Right ventricle myocardium superior (tissue), 1 donor: ENCODE measurements around the gene CD247. TPM values are rescaled to one million over a fixed set of nuclear protein-coding genes. Genes with fewer than 3 reads are reported as not detected.

Experiments used
- ATAC-seq: fragments of 200-7000 bp; cut with Tn5 transposase; one replicate; pipeline ENCODE4 v1.9.1; 2020; ENCODE audit warnings: mild to moderate bottlenecking; ENCODE audit not compliant: poor library complexity
- DNase-seq: peaks from one replicate; pipeline ENCODE4 v3.0.0-alpha.2; 2020
- intact Hi-C: fragments of 100-400 bp; cut with DNase I; formaldehyde crosslinking; loops from one replicate; pipeline ENCODE4 v1.11.2; 2022
- total RNA-seq: library from RNA; stranded (reverse); fragmentation: NEBNext Ultra II Directional; extraction: Animal tissue kit (Norgen Biotek cat#: 25700); gene quantifications from one replicate; pipeline ENCODE4 v1.2.1, GENCODE V29; 2021
- donor health status: DM: no; HTN: yes; CAD: no; lungs with severe emphysema.

The CD247 gene
- total RNA-seq, 1 donor from 2014 or later = 0.54 TPM

DNA sequence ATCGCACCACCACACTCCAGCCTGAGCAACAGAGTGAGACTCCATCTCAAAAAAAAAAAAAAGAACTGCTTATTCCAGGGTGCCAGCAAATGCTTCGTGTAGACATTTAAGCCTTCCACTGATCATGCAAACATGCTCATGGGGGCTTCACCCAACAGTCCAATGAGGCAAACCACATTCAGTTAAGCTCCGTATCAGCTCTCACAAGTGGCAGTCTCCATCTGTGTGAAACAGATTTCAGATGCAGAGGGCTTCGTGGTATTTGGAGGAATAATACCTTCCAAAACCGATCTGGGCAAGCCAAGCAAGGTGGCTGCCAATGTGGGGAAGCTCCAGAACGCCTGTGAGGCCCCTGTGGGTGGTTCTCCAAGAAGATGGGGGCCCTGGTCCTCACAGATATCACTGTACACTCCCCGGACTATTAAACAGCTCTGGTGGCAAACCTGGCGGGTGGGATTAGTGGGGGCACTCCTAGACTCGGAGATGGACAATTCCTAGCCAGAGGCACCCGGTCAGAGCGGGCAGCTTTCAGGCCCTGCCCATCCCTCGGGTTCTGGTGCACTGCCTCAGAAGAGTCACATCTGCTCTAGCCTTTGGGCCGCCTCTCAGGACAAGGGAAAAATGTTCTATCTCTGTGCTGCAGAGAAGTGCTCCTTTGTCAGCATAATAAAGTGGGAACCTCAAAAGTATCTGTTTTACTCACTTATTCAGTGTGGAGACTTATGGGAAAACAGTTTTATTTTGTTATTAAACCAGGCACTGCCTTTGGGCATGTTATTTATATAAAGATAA is 25.1 kb upstream of the CD247 start:
- intact Hi-C loops = no loop called here
- DNase-seq (no peak), ATAC-seq (peak; percentile 23)

DNA sequence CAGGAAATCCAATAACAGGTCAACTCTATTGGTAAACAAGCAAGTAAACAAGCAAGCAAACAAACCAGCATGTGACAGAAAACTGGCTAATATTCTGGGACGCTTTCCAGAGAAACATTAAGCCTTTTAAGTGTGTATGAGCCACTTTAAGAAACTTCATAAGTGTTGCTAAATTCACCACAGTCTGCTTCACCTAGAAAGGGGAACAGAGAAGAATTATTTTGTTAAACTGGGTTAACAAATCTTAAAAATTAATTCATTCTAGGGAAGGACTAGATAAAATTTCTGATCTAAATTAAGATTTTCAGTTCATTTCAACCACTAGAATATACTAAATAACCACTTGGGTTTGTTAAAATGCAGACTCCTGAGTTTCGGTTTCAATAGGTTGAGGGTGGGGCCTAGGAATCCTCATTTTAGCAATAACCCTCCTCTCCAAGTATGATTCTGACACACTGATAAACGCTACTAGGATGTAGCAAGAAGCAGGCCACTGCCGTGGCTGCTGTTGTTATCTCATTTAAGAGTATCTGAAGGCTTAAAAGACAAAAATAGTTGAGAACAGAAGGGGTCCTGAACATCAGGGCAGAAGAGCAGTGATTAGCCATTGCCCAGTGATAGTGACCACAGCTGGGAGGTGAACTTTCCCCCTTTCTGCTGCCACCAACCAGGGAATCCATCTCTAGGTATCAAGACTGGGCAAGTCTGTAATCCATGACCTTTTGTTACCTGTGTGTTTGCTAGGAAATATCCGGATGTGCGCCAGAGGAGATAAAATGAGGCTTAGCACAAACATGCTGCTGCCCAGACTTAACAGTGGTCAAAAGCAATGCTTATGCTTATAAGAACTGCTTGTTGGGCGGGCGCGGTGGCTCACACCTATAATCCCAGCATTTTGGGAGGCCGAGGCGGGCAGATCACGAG is 24.0 kb upstream of the CD247 start:
- intact Hi-C loops = no loop called here
- DNase-seq = no peak
- ATAC-seq = no peak

DNA sequence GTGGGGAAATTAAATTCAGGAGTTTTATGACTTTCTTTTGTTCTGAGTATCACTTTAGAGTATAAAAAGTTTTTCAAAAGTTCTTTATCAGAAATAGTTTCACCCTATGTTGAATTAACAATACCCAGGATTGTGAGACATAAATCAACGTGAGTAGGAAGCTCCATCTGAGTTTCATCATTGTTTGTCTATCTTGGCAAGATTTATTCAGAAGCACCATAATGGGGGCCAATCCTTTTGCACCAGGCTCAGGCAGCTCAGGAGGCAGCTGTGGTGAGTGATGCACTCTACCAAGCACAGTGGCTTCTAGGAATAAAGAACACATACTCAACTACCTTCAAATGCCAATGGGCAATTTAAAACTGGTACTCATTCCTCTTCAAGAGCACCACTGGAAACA is 23.3 kb upstream of the CD247 start:
- intact Hi-C loops = no loop called here
- DNase-seq (no peak), ATAC-seq (no peak)

DNA sequence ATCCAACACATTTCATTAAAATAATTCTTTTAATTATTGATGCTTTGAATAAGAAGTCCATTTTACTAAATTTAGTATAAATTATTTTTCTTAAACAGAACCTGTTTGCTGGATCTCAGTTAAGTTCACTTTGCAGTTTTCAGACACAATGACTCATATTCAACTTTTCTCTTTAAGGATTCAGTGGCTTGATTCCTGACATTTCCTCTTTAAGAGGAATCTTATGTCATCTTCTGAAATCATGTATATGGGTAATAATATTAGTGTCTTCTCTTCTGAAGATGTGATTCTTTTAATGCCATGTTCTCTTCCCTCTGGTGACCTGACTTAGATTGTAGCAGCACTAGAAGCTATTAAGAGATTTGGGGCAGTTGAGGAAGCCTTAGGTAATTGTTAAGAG is 22.7 kb upstream of the CD247 start:
- DNase-seq = no peak
- ATAC-seq = no peak
- intact Hi-C loops = no loop called here

DNA sequence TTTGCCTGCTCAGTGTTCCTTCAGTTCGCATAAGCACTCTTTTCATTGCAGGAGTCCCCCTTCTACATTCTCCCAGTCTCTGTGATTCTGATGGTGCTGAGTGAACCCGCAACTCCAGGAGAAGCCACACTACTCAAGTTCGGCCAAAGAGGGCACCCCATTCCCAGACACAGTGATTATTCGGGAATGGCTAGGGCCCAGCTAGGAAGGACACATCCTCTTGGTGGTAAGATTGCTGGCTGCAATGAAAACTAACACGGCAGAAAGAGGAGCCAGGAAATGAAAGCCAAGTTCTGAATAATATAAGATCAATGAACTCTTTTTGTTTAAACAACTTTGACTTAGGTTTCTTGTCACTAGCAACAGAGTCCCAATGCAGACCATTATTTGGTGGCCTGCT is 20.3 kb upstream of the CD247 start:
- ATAC-seq (no peak), DNase-seq (no peak)
- intact Hi-C loops = loop anchor here (10.0 kb wide), 3 partner anchors 84 to 474 kb away; no protein-coding TSS in a partner anchor

DNA sequence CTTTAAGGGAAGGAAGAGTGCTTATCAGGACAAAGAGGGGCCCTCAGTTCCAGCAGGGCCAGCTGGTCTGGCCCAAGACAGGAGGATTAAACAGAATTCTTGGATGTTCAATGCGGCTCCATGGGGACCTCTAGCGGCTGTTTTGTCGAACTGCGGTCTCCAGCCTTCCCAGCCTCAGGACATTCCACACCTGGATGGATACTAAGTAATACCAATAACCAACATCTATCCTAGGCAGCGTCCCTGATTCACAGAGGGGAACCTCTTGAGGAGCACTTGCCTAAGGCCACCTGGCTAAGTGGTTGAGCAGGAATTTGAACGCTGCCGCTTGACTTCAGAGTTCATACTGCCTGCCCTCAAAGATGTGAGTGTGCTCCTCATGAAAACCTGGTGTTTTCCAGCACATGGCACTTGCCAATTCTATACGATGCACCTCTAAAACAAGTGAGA is 15.5 kb upstream of the CD247 start:
- ATAC-seq (peak; percentile 94), DNase-seq (peak; percentile 70)
- intact Hi-C loops = loop anchor here (5.0 to 10.0 kb wide), 4 partner anchors 79 to 469 kb away; no protein-coding TSS in a partner anchor

DNA sequence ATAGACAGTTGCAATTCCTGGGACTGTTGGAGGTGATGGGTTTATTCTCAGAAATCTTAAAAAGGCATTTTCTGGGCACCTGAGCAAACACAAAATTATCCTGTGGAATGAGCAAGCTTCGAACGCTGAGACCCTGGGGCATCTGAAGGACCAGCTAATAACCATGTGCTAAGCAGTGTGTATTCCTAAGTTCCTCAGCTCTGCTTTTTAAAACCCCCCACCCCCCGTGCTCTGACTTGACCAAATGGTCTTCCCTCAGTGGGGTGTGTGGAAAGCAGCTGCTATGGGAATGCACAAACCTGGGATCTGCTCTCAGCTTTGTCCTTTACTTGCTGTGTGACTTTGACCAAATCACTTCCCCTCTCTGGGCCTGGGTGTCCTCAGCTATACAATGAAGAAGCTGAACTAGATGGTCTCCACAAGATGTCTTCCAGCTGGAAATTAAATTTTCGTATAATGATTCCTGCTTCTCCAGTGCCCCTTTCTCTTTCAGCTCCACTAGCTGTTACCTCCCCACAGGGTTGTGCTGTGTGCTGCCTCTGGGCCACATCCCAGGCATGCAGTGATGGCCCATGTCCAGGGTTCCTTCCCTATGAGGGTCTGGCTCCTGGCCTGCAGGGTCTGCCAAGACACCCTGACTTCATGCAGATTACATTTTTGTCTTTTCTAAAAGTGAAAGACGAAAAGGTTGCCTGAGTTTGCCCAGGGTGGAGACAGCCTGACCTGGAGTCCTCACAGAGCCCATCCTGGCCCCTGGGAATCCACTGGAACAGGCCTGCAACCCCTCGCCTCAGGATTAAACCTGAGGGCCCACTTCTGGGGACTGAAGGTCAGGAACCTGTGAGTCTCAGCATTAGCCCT is 14.9 kb upstream of the CD247 start:
- DNase-seq (no peak), ATAC-seq (peak; percentile 66)
- intact Hi-C loops = loop anchor here (5.0 to 10.0 kb wide), 4 partner anchors 78 to 468 kb away; no protein-coding TSS in a partner anchor

DNA sequence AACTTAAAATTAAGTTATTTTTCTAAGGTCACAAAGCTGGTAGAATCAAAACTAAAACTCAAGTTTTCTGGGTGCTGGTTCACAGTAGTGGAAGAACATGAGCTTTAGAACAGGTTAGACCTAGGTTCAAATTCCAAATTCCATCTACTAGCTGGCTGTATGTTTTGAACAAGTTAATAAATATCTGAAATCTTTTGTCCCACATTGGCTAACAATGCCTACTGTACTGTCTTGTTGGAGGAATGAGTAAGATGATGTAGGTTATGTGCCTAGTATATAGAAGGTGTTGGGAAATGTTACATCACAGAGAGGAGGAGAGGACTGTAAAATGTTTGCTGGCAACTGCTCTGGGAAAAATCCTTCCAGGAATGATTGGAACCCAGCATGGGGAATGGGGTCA is 14.0 kb upstream of the CD247 start:
- DNase-seq (no peak), ATAC-seq (no peak)
- intact Hi-C loops = loop anchor here (5.0 to 10.0 kb wide), 4 partner anchors 78 to 468 kb away; no protein-coding TSS in a partner anchor

DNA sequence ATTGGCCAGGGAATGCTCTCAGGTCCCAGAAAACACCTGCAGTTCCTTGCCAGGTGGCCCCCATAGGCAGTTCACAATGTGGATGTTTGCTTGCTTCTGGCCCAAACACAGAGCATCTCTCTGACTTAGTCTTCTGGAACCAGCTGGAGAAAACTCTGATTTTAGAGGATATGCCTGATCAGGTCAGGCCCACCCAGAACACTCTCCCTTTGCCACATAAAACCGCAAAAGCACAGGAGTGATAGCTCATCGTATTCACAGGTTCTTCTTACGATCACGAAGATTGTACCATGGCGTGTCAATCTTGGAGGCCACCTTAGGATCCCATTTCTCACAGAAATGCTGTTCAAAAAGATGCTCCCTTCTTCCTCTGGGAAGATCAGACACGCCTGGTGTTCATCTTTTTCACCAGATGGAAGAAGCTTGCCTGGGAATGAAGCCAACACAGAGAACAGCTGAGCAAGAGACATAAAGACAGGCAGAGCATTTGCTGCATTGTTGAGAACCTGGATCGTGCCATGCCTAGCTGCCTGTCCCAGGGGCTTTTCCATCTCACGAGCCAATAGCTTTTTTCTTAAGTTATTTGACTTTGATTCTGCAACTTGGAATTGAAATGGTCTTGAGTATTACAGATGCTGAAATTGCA is 11.6 kb upstream of the CD247 start:
- ATAC-seq (no peak), DNase-seq (no peak)
- intact Hi-C loops = loop anchor here (5.0 to 10.0 kb wide), 4 partner anchors 75 to 465 kb away; no protein-coding TSS in a partner anchor

DNA sequence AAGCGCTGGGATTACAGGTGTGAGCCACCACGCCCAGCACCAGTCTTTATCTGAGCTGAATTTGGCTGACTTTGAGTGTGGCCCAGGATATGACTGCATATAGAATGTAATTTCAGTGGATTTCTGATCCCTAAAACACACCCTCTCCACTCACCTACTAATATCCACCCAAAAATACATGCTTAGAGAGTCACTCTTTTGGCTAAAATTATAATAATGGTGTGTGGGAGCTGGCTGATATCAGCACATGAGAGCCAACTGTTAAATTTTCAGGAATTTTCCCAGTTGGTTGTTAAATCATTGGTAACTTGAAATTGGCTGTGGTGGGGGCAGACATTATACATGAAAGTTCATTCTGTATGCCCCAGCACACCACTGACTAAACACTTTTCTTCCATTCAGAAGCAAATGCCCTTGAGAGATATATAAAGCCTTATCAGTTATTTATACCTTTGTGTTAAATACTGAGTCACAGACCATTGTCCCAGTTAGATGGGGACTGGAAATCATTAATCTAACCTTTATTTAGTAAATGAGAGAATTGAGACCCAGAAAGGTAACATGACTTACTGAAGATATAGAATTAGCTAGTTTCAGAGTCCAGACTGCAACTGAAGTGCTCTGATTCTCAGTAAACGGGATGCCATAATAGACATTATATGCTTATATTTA is 9.9 kb upstream of the CD247 start:
- intact Hi-C loops = no loop called here
- ATAC-seq (no peak), DNase-seq (no peak)

DNA sequence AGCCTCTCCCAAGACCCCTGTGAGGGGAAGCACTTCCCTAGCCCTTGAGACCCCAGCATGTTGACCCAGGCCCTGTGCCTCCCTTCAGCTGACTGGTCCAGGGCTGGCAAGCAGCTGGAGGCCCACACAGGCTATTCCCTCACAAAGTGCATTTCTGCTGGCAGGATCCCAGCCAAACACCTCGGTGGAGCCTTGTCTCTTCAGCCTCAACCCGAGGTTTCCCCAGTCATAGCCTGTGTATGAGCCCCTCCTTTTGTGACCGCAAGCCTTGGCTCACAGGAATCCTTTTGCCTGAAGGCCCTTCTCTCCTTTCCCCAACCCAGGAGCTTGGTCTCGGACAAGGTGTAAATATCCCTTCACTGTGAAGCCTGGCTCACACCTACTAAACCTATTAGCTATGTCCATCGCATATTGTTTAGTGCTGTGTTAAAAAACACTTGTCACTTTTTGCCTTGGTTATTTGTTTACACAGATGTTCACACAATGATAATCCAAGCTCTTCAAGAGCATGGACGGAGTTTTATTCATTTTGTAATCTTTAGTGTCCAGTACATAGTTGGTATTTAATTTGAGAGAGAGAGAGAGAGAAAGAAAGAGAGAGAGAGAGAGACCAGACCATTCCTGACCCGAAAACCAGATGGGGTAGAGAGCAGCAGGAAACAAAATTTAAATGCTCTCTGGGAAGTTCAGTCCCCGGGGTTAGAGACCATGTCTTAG is 8.5 kb upstream of the CD247 start:
- DNase-seq (no peak), ATAC-seq (no peak)
- intact Hi-C loops = no loop called here

DNA sequence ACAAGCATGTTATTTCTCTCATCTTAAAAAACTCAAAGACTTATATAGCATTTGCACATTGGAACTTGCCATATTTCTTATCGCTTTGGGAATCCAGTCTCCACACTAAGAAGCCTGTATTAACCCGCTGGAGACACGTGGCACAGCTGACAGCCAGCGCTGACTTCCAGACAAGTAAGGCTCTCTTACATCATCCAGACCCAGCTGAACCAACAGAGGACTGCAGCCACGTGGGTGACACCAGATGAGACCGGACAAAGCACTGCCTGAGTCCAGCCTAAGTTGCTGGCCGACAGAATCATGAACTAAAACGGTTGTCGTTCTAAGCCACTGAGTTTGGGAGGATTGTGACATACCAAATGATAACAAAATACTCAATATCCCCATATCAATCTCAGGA is 6.3 kb upstream of the CD247 start:
- intact Hi-C loops = no loop called here
- ATAC-seq (no peak), DNase-seq (no peak)

DNA sequence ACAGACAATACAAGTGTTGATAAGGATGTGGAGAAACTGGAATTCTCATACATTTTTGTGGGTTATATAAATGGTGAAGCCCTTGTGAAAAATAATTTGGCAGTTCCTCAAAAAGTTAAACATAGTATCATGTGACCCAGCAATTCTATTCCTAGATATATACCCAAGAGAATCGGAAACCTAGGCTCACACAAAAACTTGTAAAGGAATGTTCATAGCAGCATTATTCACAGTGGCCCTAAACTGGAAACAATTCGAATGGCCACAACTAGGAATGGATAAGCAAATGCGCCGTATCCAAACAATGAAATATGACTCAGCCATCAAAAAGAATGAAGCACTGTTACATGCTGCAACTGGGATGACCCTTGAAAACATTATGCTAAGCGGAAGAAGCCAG is 3.9 kb upstream of the CD247 start:
- DNase-seq (no peak), ATAC-seq (no peak)
- intact Hi-C loops = no loop called here

DNA sequence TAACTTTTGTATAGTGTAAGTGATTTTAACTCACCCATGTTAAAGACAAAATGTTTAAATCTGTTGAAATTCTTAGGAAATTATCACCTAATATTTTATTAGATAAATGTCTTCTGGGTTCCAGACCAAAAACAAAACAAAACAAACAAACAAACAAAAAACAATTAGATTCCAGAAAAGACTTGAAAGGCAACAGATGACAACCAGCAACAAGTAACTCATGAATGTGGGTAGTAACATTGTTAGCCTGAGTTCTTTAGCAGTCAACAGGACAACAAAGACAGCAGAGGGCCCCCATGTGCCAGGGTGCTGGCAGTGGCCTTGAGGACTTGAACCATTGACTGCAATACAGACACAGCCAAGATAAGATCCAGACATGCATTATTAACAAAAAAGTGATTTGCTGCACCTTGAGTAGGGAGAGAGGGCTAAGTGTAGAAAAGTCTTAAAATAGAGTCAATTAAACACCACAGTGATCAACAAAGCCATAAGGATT is 2.4 kb upstream of the CD247 start:
- intact Hi-C loops = no loop called here
- no peak for ATAC-seq

DNA sequence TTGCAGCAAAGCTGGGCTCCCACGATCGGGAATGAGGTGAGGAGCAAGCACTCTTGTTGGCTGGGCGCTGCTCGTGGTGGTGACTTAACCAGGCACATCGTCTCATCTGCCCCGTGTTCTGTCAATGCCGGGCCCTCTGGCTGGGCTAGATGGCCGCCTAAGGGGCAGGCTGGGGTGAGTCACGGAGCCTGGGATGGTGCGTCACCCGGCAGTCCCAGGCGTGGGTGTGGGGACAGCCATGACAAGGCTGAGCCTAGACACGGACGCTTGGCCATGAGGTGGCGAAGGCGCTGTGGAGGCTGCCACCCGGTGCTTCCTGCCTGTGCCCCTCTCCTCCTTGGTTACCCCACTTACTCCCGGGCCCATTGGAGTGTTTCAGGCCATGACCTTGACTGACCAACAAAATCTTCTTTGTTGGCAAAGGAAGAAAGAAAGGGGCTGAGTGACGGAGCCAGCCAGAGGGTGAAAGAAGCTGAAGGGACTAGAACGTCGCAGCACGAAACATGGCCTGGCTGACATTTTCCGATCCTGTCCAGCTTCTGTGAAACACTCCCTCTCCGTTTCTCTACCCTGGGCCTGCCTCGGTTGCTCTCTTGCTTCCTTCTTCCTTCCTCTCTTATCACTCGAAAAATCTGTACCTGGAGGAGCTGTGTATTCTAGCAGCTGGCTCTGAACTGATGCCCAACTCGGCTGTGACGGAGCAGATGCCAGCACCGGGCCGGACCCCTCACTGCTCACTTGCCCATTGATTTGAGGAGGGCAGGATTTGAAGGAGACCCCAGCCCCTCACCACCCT is 596 bp downstream of the CD247 start:
- DNase-seq (no peak), ATAC-seq (peak; percentile 29)
- intact Hi-C loops = no loop called here

More for the DNA sequence above, 2.4 kb upstream of the CD247 start:
- no peak for DNase-seq
